Body of pancreas (tissue), 4 donors: Measurements from ENCODE around the gene SETDB1.

ENCODE experiments used
- POLR2A ChIP-seq, 3 donors: fragments of 450-650 bp; IDR thresholded peaks; one replicate each; pipeline ENCODE4 v1.6.1; 2016; ENCODE audit warnings: antibody characterized with exemption in 3 of 3, mild to moderate bottlenecking in 2 of 3
- TF ChIP-seq, protein P1 (sequence below), 7 experiments: fragments of 450-650 bp in 4 of 7; fragments of 200-600 bp in 3 of 7; sonication (generic) in 3 of 7; IDR thresholded peaks; one replicate each; pipeline ENCODE4 v1.5.1; 2016 to 2019; ENCODE audit warnings: antibody characterized with exemption in 7 of 7

DNA sequence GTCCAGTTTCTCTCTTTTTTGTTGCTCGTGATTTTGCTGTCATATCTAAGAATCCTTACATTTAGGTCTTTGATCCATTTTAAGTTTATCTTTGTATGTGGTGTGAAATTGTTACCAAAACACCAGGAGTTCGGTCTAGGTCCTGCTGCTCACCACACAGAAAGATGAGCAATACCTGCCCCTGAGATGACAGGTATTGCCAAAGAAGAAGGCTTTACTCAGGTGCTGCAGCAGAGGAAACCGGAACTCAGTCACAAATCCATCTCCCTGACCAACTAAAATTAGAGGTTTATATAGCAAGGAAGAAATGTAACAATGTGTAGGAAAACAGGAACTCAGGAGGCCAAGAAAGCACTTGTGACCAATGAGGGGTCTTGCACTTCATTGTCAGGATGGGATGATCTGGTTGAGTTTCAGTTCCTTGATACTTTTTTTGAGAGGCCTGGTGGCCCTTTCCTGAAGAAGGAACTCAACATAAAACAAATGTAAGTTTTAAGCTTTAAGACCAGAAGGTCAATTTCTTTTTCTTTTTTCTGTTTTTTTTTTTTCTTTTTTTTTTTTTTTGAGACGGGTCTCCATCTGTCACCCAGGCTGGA lies 16.5 kb upstream of the SETDB1 start:
- TF ChIP-seq, protein P1, sequence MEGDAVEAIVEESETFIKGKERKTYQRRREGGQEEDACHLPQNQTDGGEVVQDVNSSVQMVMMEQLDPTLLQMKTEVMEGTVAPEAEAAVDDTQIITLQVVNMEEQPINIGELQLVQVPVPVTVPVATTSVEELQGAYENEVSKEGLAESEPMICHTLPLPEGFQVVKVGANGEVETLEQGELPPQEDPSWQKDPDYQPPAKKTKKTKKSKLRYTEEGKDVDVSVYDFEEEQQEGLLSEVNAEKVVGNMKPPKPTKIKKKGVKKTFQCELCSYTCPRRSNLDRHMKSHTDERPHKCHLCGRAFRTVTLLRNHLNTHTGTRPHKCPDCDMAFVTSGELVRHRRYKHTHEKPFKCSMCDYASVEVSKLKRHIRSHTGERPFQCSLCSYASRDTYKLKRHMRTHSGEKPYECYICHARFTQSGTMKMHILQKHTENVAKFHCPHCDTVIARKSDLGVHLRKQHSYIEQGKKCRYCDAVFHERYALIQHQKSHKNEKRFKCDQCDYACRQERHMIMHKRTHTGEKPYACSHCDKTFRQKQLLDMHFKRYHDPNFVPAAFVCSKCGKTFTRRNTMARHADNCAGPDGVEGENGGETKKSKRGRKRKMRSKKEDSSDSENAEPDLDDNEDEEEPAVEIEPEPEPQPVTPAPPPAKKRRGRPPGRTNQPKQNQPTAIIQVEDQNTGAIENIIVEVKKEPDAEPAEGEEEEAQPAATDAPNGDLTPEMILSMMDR (IDR thresholded peaks at IDR 0.05): no peak
- no peak for TF ChIP-seq POLR2A (IDR thresholded peaks at IDR 0.05)
